ENCODE results near the gene RNF44.

RNF44 gene

GRCh38 chr5:176536902-176537553 lies at the start of gene RNF44:
Gene RNF44, minus strand, starts transcription at chr5:176537402. Its CDS starts 4,930 bp downstream, at chr5:176532472.
- peak; percentile 96 for DNase-seq

DNA sequence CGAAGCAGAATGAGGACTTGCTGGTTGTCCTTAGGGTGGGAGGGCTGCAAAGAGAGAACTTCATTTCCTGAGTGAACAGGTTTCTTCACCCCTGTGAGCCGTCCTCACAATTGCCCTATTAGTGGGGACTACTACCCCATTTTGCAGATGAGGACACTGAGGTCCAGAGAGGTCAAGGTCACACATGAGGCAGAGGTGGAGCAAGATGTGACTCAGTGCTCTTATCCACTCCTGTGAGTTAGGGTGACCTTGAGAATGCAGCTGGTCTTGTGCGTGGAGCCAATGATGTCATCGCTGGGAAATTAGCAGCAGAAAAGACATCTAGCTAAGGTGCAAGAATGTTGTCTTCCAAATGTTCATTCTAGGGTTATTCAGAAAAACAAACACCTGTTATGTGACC lies 45.9 kb upstream of the RNF44 start:
- no peak for DNase-seq

GRCh38 chr5:176581361-176581760 lies 44.2 kb upstream of the RNF44 start:
- DNase-seq, result no peak

- no peak for DNase-seq
These were observed 42.1 kb upstream of the RNF44 start for GRCh38 chr5:176579323-176579722.

- peak; percentile 95 for DNase-seq
These were observed 41.2 kb upstream of the RNF44 start for GRCh38 chr5:176578391-176578808.

GRCh38 chr5:176577312-176578176 lies 40.3 kb upstream of the RNF44 start:
- DNase-seq, result no peak

DNA sequence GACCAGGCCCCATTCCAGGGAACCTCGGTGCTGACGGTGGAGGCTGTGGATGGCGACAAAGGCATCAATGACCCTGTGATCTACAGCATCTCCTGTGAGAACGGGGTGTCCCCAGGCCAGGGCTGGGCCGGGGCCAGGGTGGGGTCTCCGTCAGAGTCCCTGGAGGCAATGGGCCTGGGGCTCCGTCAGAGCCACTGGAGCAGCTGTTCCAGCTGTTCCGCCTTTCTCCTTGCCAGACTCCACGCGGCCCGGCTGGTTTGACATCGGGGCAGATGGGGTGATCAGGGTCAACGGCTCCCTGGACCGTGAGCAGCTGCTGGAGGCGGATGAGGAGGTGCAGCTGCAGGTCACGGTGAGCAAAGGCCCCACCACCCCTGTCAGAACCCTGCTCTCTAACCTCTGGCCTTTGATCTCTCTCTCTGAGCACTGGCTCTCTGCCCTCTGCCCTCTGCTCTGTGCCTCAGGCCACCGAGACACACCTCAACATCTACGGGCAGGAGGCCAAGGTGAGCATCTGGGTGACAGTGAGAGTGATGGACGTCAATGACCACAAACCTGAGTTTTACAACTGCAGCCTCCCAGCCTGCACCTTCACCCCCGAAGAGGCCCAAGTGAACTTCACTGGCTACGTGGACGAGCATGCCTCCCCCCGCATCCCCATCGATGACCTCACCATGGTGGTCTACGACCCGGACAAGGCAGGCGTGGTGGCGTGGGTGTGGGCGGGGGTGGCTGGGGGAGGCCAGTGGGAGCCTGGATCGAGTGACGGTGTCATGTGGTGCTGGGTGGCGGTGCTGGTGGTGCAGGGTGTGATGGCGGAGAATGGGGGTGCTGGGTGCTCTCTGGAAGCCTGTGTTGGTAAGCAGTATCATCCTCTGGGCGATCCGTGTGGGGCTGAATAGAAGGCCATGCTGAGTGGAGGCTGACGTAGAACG lies 38.6 kb upstream of the RNF44 start:
- no peak for DNase-seq

- DNase-seq, result no peak
These were observed 37.9 kb upstream of the RNF44 start for GRCh38 chr5:176575066-176575465.

- no peak for DNase-seq
These were observed 37.0 kb upstream of the RNF44 start for GRCh38 chr5:176574297-176574591.

GRCh38 chr5:176573564-176574296 lies 36.5 kb upstream of the RNF44 start:
- DNase-seq, result peak; percentile 93

- DNase-seq, result no peak
These were observed 32.8 kb upstream of the RNF44 start for GRCh38 chr5:176570044-176570443.

- DNase-seq, result no peak
These were observed 31.5 kb upstream of the RNF44 start for GRCh38 chr5:176568657-176569056.

- DNase-seq, result no peak
These were observed 28.6 kb upstream of the RNF44 start for GRCh38 chr5:176565760-176566288.

DNA sequence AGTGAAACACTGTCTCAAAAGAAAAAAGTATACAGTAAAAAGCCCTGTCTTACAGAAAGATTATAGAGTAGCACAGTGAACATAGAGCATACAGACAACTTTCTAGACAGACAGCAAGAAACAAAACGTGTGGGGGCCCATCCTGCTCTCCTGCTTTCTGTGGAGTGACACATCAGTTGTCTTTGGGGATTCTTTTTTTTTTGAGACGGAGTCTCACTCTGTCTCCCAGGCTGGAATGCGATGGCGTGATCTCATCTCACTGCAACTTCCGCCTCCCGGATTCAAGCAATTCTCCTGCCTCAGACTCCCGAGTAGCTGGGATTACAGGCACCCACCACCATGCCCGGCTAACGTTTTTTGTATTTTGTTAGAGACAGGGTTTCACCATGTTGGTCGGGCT lies 26.8 kb upstream of the RNF44 start:
- no peak for DNase-seq

- no peak for DNase-seq
These were observed 25.0 kb upstream of the RNF44 start for GRCh38 chr5:176562189-176562588.

GRCh38 chr5:176561259-176561658 lies 24.1 kb upstream of the RNF44 start:
- no peak for DNase-seq

DNA sequence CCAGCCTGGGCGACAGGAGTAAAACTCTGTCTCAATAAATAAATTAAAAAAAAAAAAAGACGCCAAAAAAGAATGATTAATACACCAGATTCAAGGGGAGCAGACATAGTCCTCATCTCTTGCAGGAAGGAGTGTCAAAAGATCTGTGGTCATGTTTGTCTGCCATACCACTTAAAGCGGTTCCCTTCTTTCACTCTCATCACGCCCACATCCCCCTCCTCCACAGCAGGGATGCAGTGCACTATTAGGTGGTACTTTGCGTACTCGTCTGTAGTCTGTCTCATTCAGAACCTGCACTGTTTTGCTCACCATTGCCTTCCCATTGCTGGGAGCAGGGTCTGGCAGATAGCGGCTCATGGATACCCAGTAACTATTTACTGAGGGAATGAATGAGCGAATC lies 23.2 kb upstream of the RNF44 start:
- DNase-seq, result no peak

DNA sequence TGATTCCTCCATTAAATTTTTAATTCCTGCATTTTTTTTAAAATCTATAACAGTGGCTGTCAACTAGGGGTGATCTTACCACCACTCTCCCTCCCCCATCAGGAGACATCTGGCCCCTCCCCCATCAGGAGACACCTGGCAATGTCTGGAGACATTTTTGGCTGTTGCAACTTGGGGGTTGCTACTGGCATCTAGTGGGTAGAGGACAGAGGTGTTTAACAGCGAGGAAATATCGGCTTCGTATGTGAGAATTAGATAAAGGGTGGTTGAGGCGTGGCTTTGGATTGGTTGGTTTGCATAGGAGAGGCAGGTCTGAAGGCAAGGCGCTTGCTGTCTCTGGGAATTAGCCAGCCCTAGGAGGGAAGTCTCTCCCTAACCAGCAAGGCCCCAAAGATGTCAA lies 22.5 kb upstream of the RNF44 start:
- no peak for DNase-seq

- DNase-seq, result no peak
These were observed 20.6 kb upstream of the RNF44 start for GRCh38 chr5:176557846-176558245.

DNA sequence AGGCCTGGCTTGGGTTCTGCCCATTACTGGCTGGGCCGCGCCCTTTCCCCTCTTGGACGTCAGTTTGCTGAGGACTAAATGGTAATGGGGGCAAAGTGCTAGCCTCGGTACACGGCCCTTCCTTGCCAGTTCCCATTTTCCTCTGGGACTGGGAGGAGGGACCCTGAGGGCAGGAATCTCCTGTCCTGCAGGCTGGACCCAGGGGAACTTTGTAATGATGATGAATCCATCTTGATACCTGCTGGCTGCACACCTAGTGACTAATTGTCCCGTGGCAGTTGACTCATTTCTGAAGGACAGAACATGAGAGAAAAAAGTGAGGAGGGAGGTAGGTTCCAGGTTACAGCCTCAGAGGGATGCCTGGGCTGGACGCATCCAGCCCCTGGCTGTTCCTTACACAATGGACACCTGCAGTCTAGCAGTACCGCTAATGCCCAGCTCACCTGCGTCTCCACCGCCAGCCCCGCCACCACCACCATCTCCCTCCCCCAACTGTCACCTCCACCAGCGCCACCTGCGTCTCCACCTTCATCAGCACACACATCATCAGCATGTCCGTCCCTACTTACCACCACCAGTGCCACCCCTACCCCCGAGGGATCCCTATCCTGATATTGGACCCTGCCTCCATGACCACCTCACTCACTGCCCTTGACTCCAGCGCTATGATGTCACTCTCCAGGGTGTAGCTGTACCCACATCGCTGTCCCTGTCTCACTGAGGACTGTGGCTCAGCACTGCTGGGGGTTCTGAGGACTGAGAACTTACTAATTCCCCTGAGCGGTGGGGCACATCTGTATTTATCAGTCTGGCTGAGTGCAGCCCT lies 16.3 kb upstream of the RNF44 start:
- no peak for DNase-seq

GRCh38 chr5:176552332-176552869 lies 15.2 kb upstream of the RNF44 start:
- DNase-seq, result no peak

All from 8988T (cell line).